Measurements from ENCODE around the gene GABRG3.

Gene GABRG3

GRCh38 chr15:27066446-27066845, 95.5 kb downstream of the GABRG3 start:
- DNase-seq: no peak

DNA sequence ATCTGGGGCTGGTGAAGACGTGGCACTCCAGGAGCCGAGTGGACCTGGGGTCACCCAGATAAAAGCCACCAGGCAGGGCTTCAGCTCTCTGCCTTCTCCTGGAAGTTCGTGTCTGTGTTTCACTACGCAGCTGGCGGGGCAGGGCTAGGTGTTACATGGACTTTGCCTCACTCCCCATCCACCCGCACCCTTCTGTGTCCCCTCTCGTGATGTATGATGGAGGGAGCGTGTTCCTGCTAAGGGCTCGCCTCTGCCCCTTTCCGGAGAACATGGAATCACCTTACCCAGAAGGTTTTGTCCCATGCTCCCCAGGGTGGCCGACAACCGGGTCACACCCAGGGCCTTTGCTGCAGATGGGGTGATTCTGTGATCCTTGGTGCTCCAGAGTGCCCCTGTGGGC, 96.2 kb downstream of the GABRG3 start:
- no peak for DNase-seq

DNA sequence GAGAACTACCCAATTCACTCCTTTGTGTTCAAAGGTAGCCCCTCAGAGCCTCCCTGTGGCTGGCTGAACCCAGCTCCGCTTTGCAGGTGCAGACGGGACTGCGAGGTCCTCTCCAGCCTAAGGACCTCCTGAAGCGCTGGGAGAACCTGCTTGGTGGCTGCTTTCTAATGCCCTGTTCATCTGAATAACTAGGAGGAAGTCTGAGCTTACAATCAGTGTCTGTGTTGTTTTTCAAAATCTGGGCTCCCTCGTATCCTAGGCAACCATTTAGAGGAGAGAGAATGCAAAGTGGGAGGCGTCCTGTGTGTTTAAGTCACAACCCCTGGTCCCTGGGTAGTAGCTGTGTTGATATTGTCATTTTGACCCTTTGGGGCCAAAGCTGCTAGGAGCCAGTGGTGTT, 99.9 kb downstream of the GABRG3 start:
- DNase-seq: no peak

- DNase-seq: no peak
These were observed 103.2 kb downstream of the GABRG3 start for GRCh38 chr15:27074179-27074578.

GRCh38 chr15:27077790-27078189, 106.8 kb downstream of the GABRG3 start:
- no peak for DNase-seq

DNA sequence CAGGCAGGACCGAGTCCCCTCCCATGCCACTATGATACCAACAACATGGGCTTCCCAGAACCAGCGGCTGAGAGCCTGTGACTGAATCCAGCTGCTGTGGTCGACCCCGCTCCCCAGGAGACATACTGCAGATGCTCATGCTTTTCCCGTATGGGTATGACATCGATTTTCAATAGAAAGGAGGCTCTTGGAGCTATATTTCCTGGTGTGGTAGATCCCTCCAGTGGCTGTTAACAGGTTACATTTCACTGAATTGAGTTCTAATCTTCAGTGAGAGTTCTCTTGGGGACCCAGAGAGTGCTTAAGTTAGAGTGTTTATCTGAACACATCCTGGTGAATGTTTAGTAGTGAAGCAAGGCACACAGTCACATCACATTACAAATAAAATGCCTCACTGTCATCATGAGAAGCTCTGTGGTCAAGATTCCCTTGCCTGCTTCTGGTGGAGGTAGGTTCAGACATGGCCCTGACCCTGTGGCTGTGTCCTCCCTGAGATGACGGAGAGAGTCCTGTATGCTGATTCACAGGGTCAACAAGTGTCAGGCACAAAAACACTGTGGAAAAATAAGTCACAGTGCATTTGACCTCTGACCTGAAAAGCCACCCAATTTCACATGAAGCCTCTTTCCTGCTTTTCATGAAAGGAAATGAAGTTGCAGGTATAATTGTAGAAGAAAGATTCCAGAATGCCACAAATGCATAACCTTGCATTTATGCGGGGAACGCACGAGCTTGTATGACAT, 110.9 kb downstream of the GABRG3 start:
- DNase-seq: no peak

GRCh38 chr15:27082526-27082925, 111.5 kb downstream of the GABRG3 start:
- no peak for DNase-seq

- DNase-seq: no peak
These were observed 113.9 kb downstream of the GABRG3 start for GRCh38 chr15:27084844-27085243.

GRCh38 chr15:27086149-27086548, 115.2 kb downstream of the GABRG3 start:
- DNase-seq: no peak

- DNase-seq: no peak
These were observed 115.8 kb downstream of the GABRG3 start for GRCh38 chr15:27086805-27087204.

- DNase-seq: no peak
These were observed 116.9 kb downstream of the GABRG3 start for GRCh38 chr15:27087651-27088583.

GRCh38 chr15:27088584-27089232, 117.7 kb downstream of the GABRG3 start:
- no peak for DNase-seq

- DNase-seq: no peak
These were observed 118.2 kb downstream of the GABRG3 start for GRCh38 chr15:27089233-27089586.

DNA sequence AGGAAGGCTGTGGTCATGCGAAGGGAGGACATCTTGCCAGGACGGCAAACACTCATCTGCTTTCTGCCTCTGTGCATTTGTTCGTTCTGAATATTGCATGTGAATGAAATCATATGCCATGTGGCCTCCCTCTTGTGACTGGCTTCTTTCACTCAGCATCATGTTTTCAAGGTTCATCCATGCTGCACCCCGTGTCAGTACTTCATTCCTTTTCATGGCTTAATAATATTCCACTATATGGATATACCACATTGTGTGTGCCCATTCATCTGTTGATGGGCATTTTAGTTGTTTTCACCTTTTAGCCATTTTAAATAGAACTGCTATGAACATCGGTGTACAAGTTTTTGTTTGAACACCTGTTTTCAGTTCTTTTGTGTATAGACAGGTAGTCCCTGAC, 118.7 kb downstream of the GABRG3 start:
- no peak for DNase-seq

DNA sequence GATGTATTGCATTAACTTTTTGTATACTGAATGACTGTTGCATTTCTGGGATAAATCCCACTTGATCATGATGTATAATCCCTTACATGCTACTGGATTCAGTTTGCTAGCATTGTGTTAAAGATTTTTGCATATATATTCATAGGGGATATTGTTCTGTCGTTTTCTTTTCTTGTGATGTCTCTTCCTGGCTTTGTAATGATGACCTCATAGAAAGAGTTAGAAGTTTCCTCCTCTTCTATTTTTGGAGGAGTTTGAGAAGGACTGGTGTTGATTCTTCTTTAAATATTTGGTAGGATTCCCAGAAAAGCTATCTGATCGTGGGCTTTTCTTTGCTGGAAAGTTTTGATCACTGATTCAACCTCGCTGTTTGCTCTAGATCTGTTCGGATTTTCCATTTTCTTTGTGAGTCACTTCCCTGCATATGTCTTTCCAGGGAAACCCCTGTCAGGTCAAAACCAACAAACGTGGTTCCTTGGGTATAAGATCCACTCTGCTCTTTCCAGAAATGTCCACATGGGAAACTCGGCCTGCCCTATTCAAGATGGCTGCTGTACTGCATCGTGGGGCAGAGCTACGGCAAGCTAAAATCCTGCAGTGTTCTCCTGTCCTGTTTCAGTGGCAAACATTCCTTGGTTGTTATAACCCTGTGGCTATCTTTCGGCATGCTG, 120.4 kb downstream of the GABRG3 start:
- no peak for DNase-seq

GRCh38 chr15:27092390-27092789, 121.4 kb downstream of the GABRG3 start:
- no peak for DNase-seq

DNA sequence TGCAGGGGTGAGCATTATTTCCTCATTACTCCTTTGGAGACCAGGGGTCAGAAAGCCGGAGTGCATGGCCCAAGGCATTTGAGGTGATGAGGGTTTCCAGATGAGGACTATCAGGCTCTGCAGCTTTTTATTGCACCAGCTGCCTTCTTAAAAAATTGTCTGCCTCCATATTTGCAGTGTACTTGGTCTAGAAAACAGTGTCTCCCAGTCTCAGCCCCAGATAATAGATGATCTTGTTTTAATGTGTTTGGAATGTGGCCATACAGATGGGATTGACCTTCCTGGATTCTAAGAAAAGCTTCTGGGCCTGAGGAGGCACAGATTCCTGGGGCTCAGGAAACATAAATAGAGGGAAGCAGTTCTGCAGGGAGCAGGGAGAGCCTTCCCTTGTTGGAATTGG, 123.3 kb downstream of the GABRG3 start:
- no peak for DNase-seq

DNA sequence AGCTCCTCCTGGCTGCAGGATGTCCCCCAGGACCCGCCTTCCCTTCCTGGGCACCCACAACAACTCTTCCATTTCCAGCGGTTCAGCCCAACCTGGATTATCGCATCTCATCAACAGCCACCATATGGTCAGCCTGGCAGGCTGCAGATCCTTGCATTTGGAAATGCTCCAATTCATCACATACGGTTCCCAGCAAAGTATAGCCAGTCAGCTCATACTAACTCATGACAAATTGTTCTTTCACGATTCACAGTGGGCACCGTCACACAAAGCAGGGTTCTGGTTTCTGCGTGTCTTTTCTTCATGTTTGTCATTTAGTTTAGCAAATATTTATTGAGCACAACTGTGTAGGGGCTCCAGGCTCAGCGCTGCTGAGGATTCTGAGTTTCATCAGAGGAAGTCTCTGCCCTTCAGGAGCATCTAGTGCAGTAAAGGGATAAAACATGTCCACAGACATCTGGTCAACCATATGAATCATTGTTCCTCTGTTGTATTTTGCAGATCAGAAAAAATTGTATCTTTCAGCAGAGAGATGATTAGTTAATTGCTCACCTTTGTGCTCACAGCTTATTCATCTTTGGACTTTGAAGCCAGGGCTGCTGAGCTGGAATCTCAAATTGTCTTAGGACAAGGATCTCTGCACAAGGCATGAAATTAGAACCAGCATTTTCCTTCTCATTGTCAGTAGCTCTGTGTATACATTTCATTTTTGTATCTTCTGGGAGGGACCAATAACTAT, 125.1 kb downstream of the GABRG3 start:
- DNase-seq: no peak

DNA sequence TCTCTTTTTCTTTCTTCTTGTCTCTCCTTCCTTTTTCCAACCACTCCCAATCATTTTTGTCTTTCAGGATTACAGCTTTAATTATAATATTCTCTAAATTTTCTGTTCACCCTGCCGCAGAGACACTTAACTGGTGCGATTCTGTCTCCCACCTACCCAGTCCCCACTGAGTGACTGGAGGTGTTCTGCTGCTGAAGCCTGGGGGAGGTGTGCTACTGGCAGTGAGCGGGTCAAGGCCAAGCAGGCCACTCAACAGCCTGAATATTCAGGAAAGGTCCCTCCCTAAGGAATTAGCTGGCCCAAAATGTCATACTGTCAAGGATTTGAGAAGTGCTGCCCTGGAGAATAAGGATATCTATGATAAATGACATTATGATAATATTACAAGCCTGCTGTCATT, 126.5 kb downstream of the GABRG3 start:
- no peak for DNase-seq

DNA sequence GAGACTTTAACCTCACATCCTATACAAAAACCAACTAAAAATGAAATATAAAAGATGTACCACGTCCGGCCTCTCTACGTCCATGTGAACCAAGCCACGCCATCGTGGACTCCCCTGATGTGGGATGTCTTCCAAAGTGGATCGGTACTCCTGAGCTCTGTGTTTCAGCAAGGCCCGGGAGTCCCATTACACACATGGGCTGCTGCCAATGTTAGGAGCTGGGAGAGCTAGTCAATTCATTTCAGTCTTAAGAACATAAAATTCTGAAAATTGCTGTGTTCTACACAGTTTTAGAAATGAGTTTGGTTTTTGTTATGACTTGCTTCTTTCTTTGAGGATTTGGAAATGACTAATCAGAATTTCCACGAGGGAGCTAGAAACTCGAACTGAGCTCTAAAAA, 131.0 kb downstream of the GABRG3 start:
- DNase-seq: no peak

GRCh38 chr15:27111323-27111722, 140.3 kb downstream of the GABRG3 start:
- no peak for DNase-seq

- no peak for DNase-seq
These were observed 143.5 kb downstream of the GABRG3 start for GRCh38 chr15:27114473-27114872.

Measured in activated T-cell treated with anti-CD3 and anti-CD28 coated beads for 4 hours (primary cell).